HTERT RPE-1 (cell line): ENCODE data around the gene ORAI2.
"Not testable (repeated sequence)": the region's sequence is repeated elsewhere in the genome, so short reads cannot be mapped to it uniquely, and the experiment has no call there.

ENCODE experiments used
- in situ Hi-C: fragments of 300-500 bp; cut with MboI; formaldehyde crosslinking; loops from 4 replicates; pipeline ENCODE4 v1.14.3; 2020; ENCODE audit warnings: low sequenced_read_pairs

The ORAI2 gene

GRCh38 chr7:102494473-102495149 is 61.2 kb downstream of the ORAI2 start:
- in situ Hi-C loops: not testable (repeated sequence)

- in situ Hi-C loops: not testable (repeated sequence)
Observed at GRCh38 chr7:102496861-102497260, 63.5 kb downstream of the ORAI2 start.

GRCh38 chr7:102497308-102497707 is 63.9 kb downstream of the ORAI2 start:
- in situ Hi-C loops: not testable (repeated sequence)

GRCh38 chr7:102498321-102498720 is 64.9 kb downstream of the ORAI2 start:
- in situ Hi-C loops: not testable (repeated sequence)

- in situ Hi-C loops: not testable (repeated sequence)
Observed at GRCh38 chr7:102503141-102503540, 69.8 kb downstream of the ORAI2 start.

GRCh38 chr7:102505298-102506185 is 72.2 kb downstream of the ORAI2 start:
- in situ Hi-C loops: not testable (repeated sequence)
